ENCODE results near the gene SS18. TPM values are rescaled to one million over a fixed set of nuclear protein-coding genes. Genes with fewer than 3 reads are reported as not detected.

The SS18 gene
- total and polyA plus RNA-seq, 5 donors: 24.6 to 41.9 (median 39.7) TPM

DNA sequence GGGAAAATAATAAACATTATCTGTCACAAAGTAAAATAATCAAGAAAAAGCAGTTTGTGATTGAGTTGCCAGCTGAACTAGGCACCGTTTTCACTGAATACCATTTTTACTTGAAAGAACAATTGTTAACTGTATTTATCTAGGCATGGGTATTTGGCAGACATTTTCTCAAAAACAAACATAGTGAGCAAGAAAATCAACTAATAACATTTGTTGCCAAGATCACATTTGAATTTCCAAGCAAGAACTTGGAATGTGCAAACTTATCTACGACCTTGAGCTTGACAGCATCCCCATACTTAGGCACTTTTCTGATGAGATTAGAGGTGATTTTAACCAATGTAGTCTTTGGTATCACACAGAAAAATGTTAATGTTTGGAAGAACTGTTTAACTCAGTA, 16.7 kb downstream of the SS18 start:
- Histone ChIP-seq H3K9me3 (ENCODE audit: control insufficient read depth, low read length) (peaks cover 2% of the 10 kb centered on the region), H3K27ac (ENCODE audit: low read length) (no peak overlapping the region), H3K4me1 (ENCODE audit: control insufficient read depth, insufficient read depth, low read length) (no peaks in the 10 kb centered on the region), H3K4me3 (ENCODE audit: low read length) (no peak overlapping the region), H3K27me3 (ENCODE audit: control insufficient read depth, insufficient read depth) (no peaks in the 10 kb centered on the region)
- ATAC-seq (no peak), DNase-seq (no peak)
- intact Hi-C loops (cut with DNase I): no loop called here
- WGBS: 34% methylated on average over 2 of the region's 2 CpGs

DNA sequence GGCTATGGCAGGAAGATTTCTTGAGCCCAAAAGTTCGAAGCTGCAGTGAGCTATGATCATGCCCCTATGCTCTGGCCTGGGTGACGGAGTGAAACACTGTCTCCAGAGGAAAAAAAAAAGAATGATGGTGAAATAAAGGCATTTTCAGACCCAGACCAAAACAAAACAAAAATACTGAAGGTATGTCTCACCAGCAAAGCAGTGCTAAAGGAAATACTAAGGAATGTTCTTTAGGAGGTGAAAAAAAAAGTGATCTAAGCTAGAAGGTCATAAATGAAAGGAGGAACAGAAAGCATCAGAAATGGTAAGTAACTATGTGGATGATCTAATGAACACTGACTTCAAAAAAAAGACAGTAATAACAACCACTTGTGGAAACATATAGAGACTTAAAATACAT, 18.7 kb downstream of the SS18 start:
- Histone ChIP-seq H3K27me3 (ENCODE audit: control insufficient read depth, insufficient read depth) (no peaks in the 10 kb centered on the region), H3K4me3 (ENCODE audit: low read length) (no peak overlapping the region), H3K27ac (ENCODE audit: low read length) (no peak overlapping the region), H3K4me1 (ENCODE audit: control insufficient read depth, insufficient read depth, low read length) (no peaks in the 10 kb centered on the region), H3K9me3 (ENCODE audit: control insufficient read depth, low read length) (peaks cover 2% of the 10 kb centered on the region)
- WGBS: 98% methylated on average over 2 of the region's 2 CpGs
- intact Hi-C loops (cut with DNase I): no loop called here
- DNase-seq (no peak), ATAC-seq (no peak)

DNA sequence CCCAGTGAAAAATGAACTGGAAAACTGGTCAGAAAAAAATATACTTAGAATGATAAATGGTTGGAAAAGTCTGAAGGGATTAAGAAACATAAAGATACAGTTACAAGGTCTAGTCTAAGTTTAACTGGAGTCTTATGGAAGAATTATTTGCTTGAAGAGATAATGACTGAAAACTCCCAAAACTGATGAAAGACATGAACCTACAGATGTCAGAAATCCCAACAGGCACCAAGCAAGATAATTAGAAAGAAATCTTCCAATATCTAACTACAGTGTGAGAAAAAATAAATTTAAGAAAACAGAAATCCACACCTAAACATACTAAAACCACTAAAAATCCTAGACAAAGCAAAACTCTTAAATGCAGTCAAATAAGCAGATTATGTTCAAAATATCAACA, 19.4 kb downstream of the SS18 start:
- H3K4me1 ChIP-seq (ENCODE audit: control insufficient read depth, insufficient read depth, low read length): no peaks in the 10 kb centered on the region
- no peak for DNase-seq
- intact Hi-C loops (cut with DNase I): no loop called here
- H3K9me3 ChIP-seq (ENCODE audit: control insufficient read depth, low read length): peaks cover 2% of the 10 kb centered on the region
- no peak for ATAC-seq
- H3K27ac ChIP-seq (ENCODE audit: low read length): no peak overlapping the region
- H3K27me3 ChIP-seq (ENCODE audit: control insufficient read depth, insufficient read depth): no peaks in the 10 kb centered on the region
- no peak overlapping the region for H3K4me3 ChIP-seq (ENCODE audit: low read length)

DNA sequence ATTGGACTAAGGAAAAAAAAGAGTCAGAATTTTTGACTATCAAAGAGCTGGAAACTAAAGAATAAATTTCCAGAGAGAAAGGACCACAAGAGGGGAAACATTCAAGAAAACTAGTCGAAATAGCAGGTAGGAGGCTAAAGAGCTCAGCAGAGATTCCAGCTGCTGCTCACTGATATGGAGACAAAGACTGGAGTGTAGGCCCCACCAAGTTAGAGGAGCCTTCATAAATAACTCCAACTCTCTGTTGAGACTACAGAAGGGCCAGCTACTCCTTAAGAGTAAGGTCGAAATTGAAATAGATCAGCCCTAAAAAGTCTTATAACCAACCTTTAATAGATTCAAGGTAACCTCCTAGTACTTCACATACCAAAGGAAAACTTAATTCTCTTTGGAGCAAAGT, 31.1 kb downstream of the SS18 start:
- WGBS: 72% methylated on average over 2 of the region's 2 CpGs
- Histone ChIP-seq H3K27me3 (ENCODE audit: control insufficient read depth, insufficient read depth) (no peaks in the 10 kb centered on the region), H3K27ac (ENCODE audit: low read length) (no peak overlapping the region), H3K4me1 (ENCODE audit: control insufficient read depth, insufficient read depth, low read length) (peaks cover 1% of the 10 kb centered on the region), H3K4me3 (ENCODE audit: low read length) (no peak overlapping the region), H3K9me3 (ENCODE audit: control insufficient read depth, low read length) (no peaks in the 10 kb centered on the region)
- no peak for DNase-seq
- intact Hi-C loops (cut with DNase I): no loop called here
- no peak for ATAC-seq

DNA sequence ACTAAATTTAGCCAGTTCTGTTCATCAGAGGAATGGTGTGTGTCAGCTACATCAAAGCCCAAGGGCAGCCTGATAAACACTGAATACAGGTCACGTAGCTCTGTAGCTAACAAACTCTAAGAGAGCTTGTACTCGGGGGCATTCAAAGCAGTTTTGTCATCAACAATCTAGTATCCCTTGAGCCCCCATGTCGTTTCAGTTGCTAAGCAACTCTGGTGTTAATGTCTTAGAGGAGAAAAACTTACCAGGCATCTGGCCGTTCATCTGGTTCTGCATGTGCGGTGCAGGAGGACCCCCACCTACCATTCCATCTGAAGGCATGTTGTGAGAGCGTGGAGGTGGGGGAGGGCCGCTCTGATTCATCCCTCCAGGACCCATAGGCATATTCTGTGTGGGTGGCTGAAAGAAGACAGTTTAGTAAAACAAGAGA, 33.1 kb downstream of the SS18 start:
- H3K27ac ChIP-seq (ENCODE audit: low read length): no peak overlapping the region
- no peak overlapping the region for H3K4me3 ChIP-seq (ENCODE audit: low read length)
- H3K9me3 ChIP-seq (ENCODE audit: control insufficient read depth, low read length): no peaks in the 10 kb centered on the region
- intact Hi-C loops (cut with DNase I): no loop called here
- H3K27me3 ChIP-seq (ENCODE audit: control insufficient read depth, insufficient read depth): no peaks in the 10 kb centered on the region
- H3K4me1 ChIP-seq (ENCODE audit: control insufficient read depth, insufficient read depth, low read length): peaks cover 1% of the 10 kb centered on the region
- no peak for DNase-seq
- ATAC-seq: peak; percentile 28 to 56
- WGBS: 56% methylated on average over 7 of the region's 7 CpGs

DNA sequence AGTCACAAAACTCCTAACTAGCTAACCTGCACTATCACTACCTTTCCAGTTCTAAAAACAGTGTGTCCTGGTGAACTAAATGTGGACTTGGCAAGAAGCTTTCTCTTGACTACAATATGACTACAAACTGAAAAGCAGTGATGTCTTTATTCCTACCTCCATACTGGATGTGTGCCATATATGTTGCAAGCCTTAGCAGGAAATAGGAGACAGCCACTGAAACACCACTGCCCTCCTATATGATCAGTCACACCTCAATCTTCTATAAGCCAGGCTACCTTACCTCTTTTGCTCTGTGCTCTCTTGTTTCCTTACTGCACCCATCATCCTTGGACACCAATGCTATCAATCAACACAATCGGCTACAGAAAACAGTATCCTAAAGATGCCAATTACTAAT, 34.1 kb downstream of the SS18 start:
- Histone ChIP-seq H3K9me3 (ENCODE audit: control insufficient read depth, low read length) (no peaks in the 10 kb centered on the region), H3K27ac (ENCODE audit: low read length) (no peak overlapping the region), H3K27me3 (ENCODE audit: control insufficient read depth, insufficient read depth) (no peaks in the 10 kb centered on the region), H3K4me3 (ENCODE audit: low read length) (no peak overlapping the region), H3K4me1 (ENCODE audit: control insufficient read depth, insufficient read depth, low read length) (peaks cover 1% of the 10 kb centered on the region)
- intact Hi-C loops (cut with DNase I): no loop called here
- WGBS: 94% methylated on average over 1 of the region's 1 CpG
- ATAC-seq (no peak), DNase-seq (no peak)

DNA sequence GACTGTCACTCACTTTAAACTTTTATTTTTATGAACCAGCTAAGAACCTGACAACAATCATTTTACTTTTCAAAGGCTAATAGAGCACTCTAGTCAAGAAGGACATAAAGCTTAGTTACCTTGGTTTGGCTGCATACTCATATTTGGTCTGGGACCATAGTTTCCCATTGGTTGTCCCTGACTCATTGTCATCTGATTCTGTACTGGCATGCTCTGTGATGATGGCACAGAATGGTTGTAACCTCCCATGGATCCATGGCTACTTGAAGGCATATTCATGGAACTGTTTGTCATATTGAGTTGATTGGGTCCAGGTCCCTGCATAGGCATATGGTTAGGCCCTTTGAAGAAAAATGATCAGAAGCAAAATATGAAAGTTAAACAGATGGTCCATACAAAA, 37.9 kb downstream of the SS18 start:
- Histone ChIP-seq H3K27ac (ENCODE audit: low read length) (no peak overlapping the region), H3K4me3 (ENCODE audit: low read length) (no peak overlapping the region), H3K4me1 (ENCODE audit: control insufficient read depth, insufficient read depth, low read length) (no peaks in the 10 kb centered on the region), H3K27me3 (ENCODE audit: control insufficient read depth, insufficient read depth) (no peaks in the 10 kb centered on the region), H3K9me3 (ENCODE audit: control insufficient read depth, low read length) (no peaks in the 10 kb centered on the region)
- no peak for ATAC-seq
- no peak for DNase-seq
- intact Hi-C loops (cut with DNase I): no loop called here

DNA sequence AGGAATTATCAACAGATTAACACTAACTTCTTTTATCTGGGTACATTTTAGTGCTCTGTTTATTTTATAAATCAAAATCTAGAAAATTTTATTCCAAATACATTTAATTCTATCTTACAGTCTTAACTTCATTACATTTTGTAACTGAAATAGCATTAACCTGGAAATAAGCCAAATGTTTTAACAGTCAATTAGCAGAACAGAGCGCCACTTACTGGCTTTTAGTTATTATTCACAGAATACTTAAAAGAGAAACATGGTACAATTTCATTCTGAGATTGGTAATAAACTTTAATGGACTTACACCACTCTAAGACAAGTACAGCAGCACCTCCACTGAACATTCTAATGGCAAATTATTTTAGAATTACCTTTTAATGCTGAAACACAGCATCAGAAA, 38.6 kb downstream of the SS18 start:
- H3K4me3 ChIP-seq (ENCODE audit: low read length): no peak overlapping the region
- H3K9me3 ChIP-seq (ENCODE audit: control insufficient read depth, low read length): no peaks in the 10 kb centered on the region
- intact Hi-C loops (cut with DNase I): no loop called here
- DNase-seq: no peak
- no peaks in the 10 kb centered on the region for H3K4me1 ChIP-seq (ENCODE audit: control insufficient read depth, insufficient read depth, low read length)
- WGBS: 50% methylated on average over 1 of the region's 1 CpG
- no peak overlapping the region for H3K27ac ChIP-seq (ENCODE audit: low read length)
- ATAC-seq: no peak
- no peaks in the 10 kb centered on the region for H3K27me3 ChIP-seq (ENCODE audit: control insufficient read depth, insufficient read depth)

DNA sequence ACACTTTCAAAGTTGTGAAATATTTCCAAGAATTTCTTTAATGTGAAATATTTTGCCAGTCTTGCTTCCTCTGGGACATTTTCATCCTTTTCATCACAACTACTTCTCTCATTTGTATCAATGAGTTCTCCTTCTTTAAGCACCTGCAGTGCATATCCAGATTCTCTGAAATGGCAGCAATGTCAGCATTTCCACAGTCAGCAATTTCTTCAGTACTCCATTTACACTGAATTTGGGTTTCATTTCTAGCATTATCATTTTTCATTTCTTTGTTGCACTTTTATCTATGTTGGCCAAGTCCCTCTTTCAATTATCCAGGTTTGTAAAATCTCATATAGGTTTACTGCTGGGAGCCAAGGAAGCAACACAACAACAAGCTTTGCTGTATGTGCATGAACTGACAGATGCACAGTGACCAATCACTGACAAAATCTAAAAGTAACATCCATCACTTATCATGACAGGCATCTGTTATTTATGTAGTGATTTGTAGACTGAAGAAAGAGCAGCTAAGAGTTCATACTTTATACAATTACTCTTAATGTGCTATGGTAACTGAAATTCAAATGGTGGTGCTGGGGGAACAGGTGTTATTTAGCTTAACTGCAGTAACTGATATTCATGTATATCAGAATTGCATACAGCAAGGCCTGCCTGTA, 43.9 kb downstream of the SS18 start:
- Histone ChIP-seq H3K9me3 (ENCODE audit: control insufficient read depth, low read length) (no peaks in the 10 kb centered on the region), H3K27ac (ENCODE audit: low read length) (no peak overlapping the region), H3K4me3 (ENCODE audit: low read length) (no peak overlapping the region), H3K27me3 (ENCODE audit: control insufficient read depth, insufficient read depth) (no peaks in the 10 kb centered on the region), H3K4me1 (ENCODE audit: control insufficient read depth, insufficient read depth, low read length) (no peaks in the 10 kb centered on the region)
- ATAC-seq: no peak
- no peak for DNase-seq
- intact Hi-C loops (cut with DNase I): no loop called here

DNA sequence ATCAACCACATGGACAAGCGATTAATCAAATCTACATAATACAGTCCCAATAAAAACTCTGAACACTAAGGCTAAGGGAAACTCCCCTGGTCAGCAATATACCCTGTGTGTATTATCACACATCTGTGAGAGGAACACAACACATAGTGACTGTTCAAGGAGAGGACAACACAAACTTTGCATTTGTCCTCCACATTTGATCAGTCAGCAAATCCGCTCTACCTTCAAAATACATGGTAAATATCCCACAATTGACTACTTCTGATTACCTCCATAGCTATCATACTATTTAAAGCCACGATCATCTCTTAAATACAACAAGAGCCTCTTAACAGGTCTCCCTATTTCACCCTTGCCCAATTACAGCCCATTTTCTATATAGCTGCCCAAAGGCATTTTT, 45.6 kb downstream of the SS18 start:
- DNase-seq (no peak), ATAC-seq (no peak)
- no peak overlapping the region for H3K27ac ChIP-seq (ENCODE audit: low read length)
- intact Hi-C loops (cut with DNase I): no loop called here
- WGBS: 100% methylated on average over 3 of the region's 3 CpGs
- H3K4me1 ChIP-seq (ENCODE audit: control insufficient read depth, insufficient read depth, low read length): no peaks in the 10 kb centered on the region
- H3K27me3 ChIP-seq (ENCODE audit: control insufficient read depth, insufficient read depth): no peaks in the 10 kb centered on the region
- no peaks in the 10 kb centered on the region for H3K9me3 ChIP-seq (ENCODE audit: control insufficient read depth, low read length)
- H3K4me3 ChIP-seq (ENCODE audit: low read length): no peak overlapping the region

DNA sequence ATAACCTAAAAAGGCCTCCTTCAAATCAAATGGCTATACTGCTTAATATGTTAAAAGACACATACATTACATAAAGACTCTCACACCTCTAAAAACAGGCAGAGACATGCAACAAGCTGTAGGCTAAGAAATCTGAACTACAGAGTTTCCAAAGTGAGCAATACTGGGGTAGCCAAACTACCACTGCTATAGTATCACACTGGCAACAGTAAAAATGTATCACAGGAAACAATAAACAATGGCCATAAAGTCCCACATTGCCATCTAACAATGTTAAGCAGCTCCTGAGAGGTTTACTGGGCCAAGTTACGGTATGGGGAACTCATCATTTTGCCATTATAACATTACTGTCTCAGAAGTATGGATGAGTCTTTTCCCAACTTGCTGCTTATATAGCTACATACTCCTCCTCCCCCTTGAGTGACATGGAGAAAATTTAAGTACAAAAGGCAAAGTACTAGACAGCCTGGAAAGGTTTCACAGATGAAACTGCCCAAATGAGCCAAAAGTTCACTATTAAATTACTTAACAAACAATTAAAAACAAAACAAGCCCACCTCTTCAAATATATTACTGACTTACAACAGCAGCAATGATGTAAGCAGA, 50.3 kb downstream of the SS18 start:
- H3K9me3 ChIP-seq (ENCODE audit: control insufficient read depth, low read length): no peaks in the 10 kb centered on the region
- no peak for DNase-seq
- WGBS: 79% methylated on average over 1 of the region's 1 CpG
- H3K4me1 ChIP-seq (ENCODE audit: control insufficient read depth, insufficient read depth, low read length): peaks cover 1% of the 10 kb centered on the region
- H3K27ac ChIP-seq (ENCODE audit: low read length): no peak overlapping the region
- ATAC-seq: no peak
- H3K27me3 ChIP-seq (ENCODE audit: control insufficient read depth, insufficient read depth): no peaks in the 10 kb centered on the region
- intact Hi-C loops (cut with DNase I): no loop called here
- no peak overlapping the region for H3K4me3 ChIP-seq (ENCODE audit: low read length)

DNA sequence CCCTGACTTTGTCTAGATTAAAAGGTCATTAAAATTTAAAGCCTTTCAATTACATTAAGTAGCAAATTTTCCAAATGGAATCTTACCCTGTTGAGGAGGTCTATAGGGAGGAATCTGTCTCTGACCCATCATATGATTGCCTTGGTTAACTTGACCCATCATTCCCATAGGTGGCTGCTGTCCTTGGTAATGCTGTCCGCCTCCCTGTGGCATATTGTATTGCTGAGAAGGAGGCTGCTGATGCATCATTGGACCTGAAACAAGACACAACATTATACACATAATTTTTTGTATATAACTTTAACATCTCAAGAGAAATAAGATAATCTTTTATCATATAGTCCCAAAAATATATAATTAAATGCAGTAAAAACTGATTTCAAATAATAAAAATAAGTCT, 51.2 kb downstream of the SS18 start:
- intact Hi-C loops (cut with DNase I): no loop called here
- DNase-seq (no peak), ATAC-seq (no peak)
- Histone ChIP-seq H3K4me3 (ENCODE audit: low read length) (no peak overlapping the region), H3K27ac (ENCODE audit: low read length) (no peak overlapping the region), H3K9me3 (ENCODE audit: control insufficient read depth, low read length) (no peaks in the 10 kb centered on the region), H3K27me3 (ENCODE audit: control insufficient read depth, insufficient read depth) (no peaks in the 10 kb centered on the region), H3K4me1 (ENCODE audit: control insufficient read depth, insufficient read depth, low read length) (peaks cover 1% of the 10 kb centered on the region)
- WGBS: 100% methylated on average over 1 of the region's 1 CpG
